K562 (cell line): ENCODE results near the gene LAMB1. TPM values are rescaled to one million over a fixed set of nuclear protein-coding genes. Genes with fewer than 3 reads are reported as not detected.

Experiments
- PHB ChIP-seq: fragments of 250-450 bp; sonication (Bioruptor Pico); IDR thresholded peaks from 2 replicates; pipeline ENCODE4 v1.5.0; 2021
- PTTG1 ChIP-seq: fragments of 450-650 bp; IDR thresholded peaks from 2 replicates; pipeline ENCODE4 v1.6.1; 2016; ENCODE audit warnings: low read depth, mild to moderate bottlenecking, missing genetic modification characterization, missing compliant biosample characterization
- RBM15 ChIP-seq: fragments of 200-400 bp; formaldehyde crosslinking; IDR thresholded peaks from 2 replicates; pipeline ENCODE4 v1.6.1; 2018; ENCODE audit warnings: mild to moderate bottlenecking, low read length, moderate library complexity; ENCODE audit not compliant: insufficient read depth
- SRSF7 ChIP-seq: fragments of 200-400 bp; formaldehyde crosslinking; optimal IDR thresholded peaks from 2 replicates; pipeline ENCODE3; 2017; ENCODE audit warnings: mild to moderate bottlenecking, low read depth, low read length
- polyA plus RNA-seq, 8 experiments: library from polyadenylated mRNA; depleted of rRNA in 4 of 8; stranded (reverse) in 5 of 8; unstranded in 3 of 8; fragments of >200 nt; fragmentation: Nextera tagmentation in 2 of 8; fragmentation: Illumina TruSeq in 1 of 8; extraction: Ambion mirVana in 2 of 8; extraction: Trizol in 1 of 8; gene quantifications; 2 replicates each; pipeline versions ENCODE4 v1.2.1 to v1.2.3, GENCODE V29; 2011 to 2014; ENCODE audit warnings: inconsistent platforms in 1 of 8, missing spikeins in 1 of 8
- total RNA-seq, 7 experiments: library from RNA; depleted of rRNA in 6 of 7; stranded (reverse); fragments of >200 nt in 6 of 7; fragmentation: Illumina TruSeq in 2 of 7; extraction: Trizol in 2 of 7; gene quantifications; 2 replicates each; pipeline versions ENCODE4 v1.2.1 to v1.2.3, GENCODE V29; 2011 to 2021; ENCODE audit warnings: low replicate concordance in 1 of 7
- TF ChIP-seq, protein P1 (sequence below), 2 experiments: fragments of 450-650 bp; IDR thresholded peaks; 2 replicates each; pipeline ENCODE4 v1.6.1; 2016; ENCODE audit warnings: mild to moderate bottlenecking in 2 of 2, borderline replicate concordance in 1 of 2, low read depth in 1 of 2, moderate library complexity in 1 of 2

LAMB1 gene
- total and polyA plus RNA-seq, 9 of the 15 experiments (the other 6 are each of a cell fraction or from before 2014, with no cell fraction given), result 6.0 to 17.7 (median 12.3) TPM

- TF ChIP-seq RBM15, result no peak
- no peak for TF ChIP-seq PHB (CRISPR knock-in tag)
- TF ChIP-seq PTTG1 (tag), result no peak
- TF ChIP-seq, protein P1, sequence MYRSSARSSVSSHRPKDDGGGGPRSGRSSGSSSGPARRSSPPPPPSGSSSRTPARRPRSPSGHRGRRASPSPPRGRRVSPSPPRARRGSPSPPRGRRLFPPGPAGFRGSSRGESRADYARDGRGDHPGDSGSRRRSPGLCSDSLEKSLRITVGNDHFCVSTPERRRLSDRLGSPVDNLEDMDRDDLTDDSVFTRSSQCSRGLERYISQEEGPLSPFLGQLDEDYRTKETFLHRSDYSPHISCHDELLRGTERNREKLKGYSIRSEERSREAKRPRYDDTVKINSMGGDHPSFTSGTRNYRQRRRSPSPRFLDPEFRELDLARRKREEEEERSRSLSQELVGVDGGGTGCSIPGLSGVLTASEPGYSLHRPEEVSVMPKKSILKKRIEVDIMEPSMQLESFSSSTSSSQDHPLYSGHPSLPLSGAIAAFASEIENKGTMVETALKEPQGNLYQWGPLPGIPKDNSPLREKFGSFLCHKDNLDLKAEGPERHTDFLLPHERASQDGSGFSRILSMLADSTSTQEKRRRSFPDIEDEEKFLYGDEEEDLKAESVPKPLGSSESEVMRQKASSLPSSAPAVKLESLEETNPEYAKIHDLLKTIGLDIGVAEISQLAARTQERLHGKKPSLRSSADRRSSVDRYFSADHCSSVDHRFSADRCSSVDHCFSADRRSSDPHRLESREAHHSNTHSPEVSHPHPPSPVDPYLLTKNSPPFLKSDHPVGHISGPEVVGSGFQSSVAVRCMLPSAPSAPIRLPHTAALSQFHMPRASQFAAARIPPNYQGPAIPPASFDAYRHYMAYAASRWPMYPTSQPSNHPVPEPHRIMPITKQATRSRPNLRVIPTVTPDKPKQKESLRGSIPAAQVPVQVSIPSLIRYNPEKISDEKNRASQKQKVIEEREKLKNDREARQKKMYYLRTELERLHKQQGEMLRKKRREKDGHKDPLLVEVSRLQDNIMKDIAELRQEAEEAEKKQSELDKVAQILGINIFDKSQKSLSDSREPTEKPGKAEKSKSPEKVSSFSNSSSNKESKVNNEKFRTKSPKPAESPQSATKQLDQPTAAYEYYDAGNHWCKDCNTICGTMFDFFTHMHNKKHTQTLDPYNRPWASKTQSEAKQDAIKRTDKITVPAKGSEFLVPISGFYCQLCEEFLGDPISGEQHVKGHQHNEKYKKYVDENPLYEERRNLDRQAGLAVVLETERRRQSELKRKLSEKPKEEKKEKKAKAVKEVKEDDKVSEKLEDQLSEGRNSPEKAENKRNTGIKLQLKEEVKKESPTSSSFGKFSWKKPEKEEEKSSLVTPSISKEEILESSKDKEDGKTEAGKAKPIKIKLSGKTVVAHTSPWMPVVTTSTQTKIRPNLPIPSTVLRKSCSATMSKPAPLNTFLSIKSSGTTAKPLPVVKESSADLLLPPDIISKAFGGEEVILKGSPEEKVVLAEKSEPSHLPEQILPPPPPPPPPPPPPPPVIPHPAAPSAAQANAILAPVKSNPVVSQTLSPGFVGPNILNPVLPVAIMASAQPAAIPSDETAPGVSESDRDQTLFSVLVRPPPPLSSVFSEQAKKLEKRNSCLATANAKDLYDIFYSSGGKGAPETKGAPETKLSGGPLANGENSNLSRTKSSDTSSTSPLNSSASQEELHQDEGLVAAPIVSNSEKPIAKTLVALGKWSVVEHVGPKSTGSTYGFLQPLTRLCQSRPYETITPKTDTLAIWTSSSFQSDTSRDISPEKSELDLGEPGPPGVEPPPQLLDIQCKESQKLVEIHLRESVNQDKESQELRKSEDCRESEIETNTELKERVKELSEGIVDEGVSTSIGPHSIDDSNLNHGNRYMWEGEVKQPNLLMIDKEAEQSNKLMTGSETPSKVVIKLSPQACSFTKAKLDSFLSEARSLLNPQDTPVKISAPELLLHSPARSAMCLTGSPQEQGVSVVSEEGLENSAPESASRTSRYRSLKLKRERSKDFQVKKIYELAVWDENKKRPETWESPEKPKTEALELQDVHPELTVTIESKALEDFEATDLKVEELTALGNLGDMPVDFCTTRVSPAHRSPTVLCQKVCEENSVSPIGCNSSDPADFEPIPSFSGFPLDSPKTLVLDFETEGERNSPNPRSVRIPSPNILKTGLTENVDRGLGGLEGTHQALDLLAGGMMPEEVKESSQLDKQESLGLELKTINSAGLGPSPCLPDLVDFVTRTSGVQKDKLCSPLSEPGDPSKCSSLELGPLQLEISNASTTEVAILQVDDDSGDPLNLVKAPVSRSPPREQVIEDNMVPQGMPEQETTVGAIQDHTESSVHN (IDR thresholded peaks at IDR 0.05; ENCODE audit: borderline replicate concordance in 1 of 2, low read depth in 1 of 2), result no peak
- no peak for TF ChIP-seq SRSF7
Measured at GRCh38 chr7:107940951-107941350, 62.0 kb downstream of the LAMB1 start (continued).
